HG02870 (cell line): ENCODE measurements around the gene TNFRSF11A.

Source experiments
- ATAC-seq: cut with Tn5 transposase; IDR thresholded peaks from one replicate; pipeline ENCODE4 v1.9.1; 2021; ENCODE audit warnings: mild to moderate bottlenecking, moderate library complexity; ENCODE audit not compliant: unreplicated experiment

TNFRSF11A gene

GRCh38 chr18:62324917-62325805 is at the start of gene TNFRSF11A:
TSS of gene TNFRSF11A (plus strand) at chr18:62325310. CDS start at chr18:62325353, 43 bp downstream.
- ATAC-seq: peak; percentile 43

DNA sequence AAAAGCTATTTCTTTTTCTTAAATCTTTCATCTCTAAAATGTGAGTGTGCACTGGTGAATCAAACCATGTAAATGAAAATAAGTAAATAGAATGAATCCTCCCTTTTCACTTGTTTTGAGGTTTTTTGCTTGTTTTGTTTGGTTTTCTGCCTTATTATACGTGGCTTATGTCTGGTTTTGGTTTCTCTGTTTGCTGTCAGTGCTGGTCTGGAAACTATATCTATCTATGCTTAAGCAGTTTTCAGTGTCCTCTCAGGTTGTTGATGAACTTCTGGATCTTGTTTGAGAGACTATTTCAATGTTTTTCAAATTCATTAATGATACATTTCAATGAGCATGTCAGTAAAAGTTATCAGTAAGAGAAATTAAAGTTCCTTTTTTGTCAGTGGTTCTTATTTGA is 48.1 kb upstream of the TNFRSF11A start:
- ATAC-seq: no peak

DNA sequence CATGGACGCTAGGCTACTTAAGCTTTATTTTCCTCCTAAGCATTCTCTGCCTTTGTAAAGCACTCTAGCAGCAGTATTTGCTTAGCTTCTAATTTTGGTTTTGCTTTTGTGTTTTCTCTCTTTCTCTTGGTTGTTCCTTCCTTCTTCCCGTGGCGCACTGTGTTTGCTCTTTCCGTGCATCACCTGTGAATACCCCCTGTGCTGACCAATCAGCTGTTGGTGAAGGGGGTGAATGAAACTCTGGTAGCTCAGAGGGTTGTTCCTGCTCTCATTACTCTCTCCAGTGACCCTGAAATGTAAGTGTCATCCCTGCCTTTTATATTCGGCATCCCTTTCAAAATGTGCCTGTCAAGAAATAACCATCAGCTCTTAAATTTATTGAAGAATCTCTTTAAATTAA is 45.5 kb upstream of the TNFRSF11A start:
- ATAC-seq: no peak

GRCh38 chr18:62280058-62280457 is 45.1 kb upstream of the TNFRSF11A start:
- no peak for ATAC-seq

GRCh38 chr18:62280786-62281185 is 44.3 kb upstream of the TNFRSF11A start:
- no peak for ATAC-seq

DNA sequence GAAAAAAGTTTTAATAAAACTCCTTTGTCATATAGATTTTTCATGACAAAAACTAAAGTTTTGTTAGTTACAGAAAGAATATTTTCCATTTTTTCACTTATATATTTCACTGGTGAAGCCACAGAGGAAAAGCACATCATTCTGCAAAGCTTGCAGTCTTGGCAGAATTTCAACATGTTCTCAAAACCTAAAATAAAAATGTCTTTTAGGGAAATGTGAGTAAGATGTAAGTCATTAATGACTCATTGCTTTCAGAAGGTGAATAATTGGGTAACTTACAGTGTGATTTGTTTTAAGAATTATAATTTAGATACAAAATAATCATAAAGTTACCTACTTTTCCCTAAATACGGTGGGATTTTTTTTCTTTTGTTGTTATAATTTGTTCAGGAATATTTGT is 43.4 kb upstream of the TNFRSF11A start:
- no peak for ATAC-seq

GRCh38 chr18:62282188-62282629 is 42.9 kb upstream of the TNFRSF11A start:
- no peak for ATAC-seq

DNA sequence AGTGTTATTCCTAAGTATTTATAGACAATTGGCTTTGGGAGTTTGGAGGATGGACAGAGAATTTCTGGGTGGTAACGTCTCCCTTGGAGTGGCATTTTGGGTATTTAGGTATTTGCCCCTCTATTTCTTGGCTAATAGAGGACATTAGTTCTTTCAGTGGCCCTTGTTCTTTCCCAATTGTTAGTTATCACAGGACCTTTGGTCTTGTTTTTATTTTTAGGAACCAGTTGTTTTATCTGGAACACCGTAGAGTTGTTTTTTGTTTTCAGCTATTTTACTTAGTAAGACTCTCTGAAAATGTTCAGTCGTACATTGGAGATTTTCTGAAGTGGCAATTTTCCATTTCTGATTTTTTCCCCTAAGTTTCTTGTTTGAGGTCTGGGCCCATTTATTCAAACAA is 40.5 kb upstream of the TNFRSF11A start:
- no peak for ATAC-seq

DNA sequence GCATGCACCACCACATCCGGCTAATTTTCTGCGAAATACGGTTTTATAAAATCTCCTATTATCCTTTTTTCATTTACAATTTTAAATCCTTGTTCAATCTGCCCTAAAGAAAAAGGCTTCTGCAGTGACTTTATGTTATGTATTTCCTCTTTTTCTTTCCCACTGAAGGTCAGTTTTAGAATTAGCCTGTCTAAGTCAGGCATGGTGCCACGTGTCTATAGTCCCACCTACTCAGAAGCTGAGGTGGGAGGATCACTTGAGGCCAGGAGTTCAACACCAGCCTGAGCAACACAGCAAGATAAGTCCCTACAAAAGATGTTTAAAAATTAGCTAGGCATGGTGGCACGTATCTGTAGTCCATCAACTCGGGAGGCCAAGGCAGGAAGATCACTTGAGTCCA is 39.8 kb upstream of the TNFRSF11A start:
- no peak for ATAC-seq

DNA sequence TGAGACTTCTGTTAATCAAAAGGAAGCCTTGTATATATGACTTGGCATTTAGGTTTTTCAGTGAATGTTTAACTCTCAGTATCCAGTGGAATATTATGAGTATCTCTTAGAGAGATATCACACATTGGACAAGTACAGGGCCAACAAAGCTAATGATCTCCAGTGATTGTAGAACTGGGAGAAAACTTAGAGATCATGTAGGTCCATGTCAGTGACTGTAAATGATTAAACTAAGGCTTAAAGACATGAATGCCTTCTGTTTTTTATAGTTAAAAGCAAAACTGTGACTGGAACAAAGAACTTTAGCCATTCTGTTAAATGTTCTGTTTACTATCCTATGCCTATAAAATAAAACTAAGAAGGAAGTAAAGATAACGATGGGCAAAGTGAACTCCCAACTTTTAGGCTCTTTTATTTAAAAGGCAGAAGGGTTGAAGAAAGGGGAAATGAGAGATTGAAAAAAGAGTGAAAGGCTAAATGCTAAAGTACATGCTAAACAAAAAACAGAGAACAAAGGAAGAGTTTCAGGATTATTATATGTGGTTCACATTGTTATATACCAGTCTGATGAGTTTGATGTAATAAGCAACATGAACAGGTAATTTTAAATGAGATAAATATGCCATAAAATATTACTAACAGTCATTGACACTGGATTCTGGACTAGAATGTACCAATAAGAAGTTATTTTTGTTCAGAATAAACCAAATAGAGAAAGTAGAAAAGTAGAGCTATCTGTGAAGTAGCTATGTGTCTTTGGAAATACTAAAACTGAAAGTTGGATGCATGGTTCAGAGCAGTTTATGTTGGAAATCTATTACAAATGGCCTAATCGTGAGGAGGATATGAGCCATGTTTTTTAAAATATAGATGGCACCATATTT is 37.1 kb upstream of the TNFRSF11A start:
- peak; percentile 36 for ATAC-seq

GRCh38 chr18:62288665-62289008 is 36.5 kb upstream of the TNFRSF11A start:
- peak; percentile 61 for ATAC-seq

DNA sequence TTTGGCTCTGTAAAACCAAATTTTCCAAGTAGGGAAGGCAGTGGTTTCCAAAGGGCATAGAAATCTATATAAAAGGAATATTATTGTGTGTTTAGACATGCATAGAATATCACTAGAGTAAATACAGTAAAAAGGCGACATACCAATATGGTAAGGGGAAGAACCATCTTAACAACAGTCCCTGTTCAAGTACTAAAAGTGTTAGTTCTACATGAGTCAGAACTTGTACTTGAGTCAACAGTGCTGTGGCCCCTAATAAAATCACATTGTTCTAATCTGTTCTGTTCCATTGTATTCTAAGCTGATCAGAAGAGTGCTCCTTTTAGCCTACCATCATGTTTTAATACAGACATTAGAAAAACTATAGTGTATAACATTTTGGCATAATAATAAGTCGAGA is 36.1 kb upstream of the TNFRSF11A start:
- ATAC-seq: peak; percentile 79

- no peak for ATAC-seq
Observed at GRCh38 chr18:62294073-62294472, 31.0 kb upstream of the TNFRSF11A start.

GRCh38 chr18:62300359-62300963 is 24.6 kb upstream of the TNFRSF11A start:
- ATAC-seq: no peak

DNA sequence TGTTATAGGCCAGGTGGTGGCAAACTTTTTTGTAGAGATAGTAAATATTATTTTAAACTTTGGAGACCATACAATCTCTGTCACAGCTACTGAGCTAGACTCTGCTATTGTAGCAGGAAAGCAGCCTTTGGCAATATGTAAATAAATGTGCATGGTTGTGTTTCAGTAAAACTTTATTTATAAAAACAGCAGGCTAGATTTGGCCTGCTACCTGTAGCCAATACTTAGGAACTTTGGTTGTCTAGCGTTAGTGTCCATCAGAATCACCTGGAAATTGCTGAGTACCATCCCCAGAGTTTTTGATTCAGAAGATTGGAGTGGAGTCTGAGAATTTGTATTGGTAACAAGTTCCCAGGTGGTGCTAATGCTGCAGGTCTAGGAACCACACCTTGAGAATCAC is 23.8 kb upstream of the TNFRSF11A start:
- ATAC-seq: no peak

- ATAC-seq: peak; percentile 82
Observed at GRCh38 chr18:62312851-62313250, 12.3 kb upstream of the TNFRSF11A start.

DNA sequence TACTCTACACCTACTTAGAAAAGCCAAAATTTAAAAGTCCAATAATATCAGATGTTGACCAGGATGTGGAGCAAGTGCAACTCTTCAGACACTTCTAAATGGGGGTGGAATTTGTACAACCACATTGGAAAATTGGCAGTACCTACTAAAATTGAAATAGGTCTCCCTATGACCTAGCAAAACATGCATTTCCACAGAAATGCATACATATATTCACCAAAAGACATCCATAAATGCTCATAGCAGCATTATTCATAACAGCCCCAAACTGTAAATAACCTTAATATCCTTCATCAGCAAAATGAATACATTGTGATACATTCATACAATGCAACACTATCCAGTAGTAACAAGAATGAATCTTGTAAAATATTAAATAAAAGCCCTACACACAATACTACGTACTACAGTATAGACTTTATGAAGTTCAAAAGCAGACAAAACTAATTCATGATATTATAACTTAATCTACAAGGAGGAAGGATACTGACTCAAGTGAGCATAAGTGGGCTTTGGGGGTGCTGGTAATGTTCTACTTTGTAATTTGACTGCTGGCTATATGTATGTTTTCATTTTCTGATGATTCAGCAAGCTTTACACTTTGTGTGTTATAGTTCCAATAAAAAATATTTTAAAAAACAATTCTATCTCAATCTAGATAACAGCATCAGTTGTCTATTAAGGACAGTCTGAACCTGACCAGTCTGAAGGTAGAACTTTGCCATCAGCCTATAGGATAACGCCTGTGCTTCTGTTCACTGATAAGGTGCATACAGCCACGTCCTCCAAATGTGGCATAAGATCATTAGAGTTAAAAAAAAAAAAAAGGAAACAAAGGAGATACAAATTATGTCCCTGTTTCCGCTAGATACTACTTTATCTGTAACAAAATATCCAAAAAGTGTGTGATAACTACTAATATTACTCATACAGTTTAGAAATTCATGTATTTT is 6.6 kb upstream of the TNFRSF11A start:
- ATAC-seq: no peak

DNA sequence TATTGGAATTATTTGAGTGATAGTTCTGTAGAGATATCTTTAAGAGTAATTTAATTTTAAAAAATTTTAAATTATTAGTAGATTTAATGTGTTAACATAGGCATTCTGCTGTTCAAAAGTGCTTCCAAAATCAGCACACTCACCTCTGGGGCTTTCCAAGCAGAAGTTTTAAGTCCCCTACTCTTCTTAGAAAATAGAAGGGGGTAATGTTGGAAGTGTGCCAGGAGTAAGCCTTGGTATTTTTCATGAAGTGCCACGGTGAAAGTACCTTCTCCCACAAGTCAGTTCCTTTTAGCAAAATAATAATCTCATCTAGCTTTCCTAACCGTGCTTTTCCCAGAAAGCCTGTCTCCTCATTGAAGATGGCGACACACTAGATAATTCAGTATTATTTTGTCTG is 3.9 kb upstream of the TNFRSF11A start:
- ATAC-seq: no peak

GRCh38 chr18:62323483-62324180 is 1.5 kb upstream of the TNFRSF11A start:
- no peak for ATAC-seq
